Fibroblast of the conjunctiva (primary cell): ENCODE measurements around the gene CCR5AS.
"Not testable (repeated sequence)": the region's sequence is repeated elsewhere in the genome, so short reads cannot be mapped to it uniquely, and the experiment has no call there.

ENCODE experiments used
- DNase-seq: peaks from one replicate; pipeline ENCODE4 v3.0.0-alpha.2; 2010; ENCODE audit warnings: low read depth

CCR5AS gene

GRCh38 chr3:46356276-46356675 lies 50.6 kb downstream of the CCR5AS start:
- DNase-seq = no peak

GRCh38 chr3:46354984-46355383 lies 51.9 kb downstream of the CCR5AS start:
- DNase-seq = no peak

GRCh38 chr3:46354478-46354877 lies 52.4 kb downstream of the CCR5AS start:
- no peak for DNase-seq

GRCh38 chr3:46353647-46354410 lies 53.0 kb downstream of the CCR5AS start, which contains the start of gene CCR2:
CCR2 (plus strand) TSS chr3:46354111; CDS start chr3:46357528, 3,417 bp downstream.
- DNase-seq = no peak

- no peak for DNase-seq
Observed at GRCh38 chr3:46353090-46353489, 53.8 kb downstream of the CCR5AS start.

- DNase-seq = no peak
Observed at GRCh38 chr3:46351646-46352045, 55.2 kb downstream of the CCR5AS start.

- DNase-seq = no peak
Observed at GRCh38 chr3:46350262-46350565, 56.7 kb downstream of the CCR5AS start.

GRCh38 chr3:46349484-46350261 lies 57.2 kb downstream of the CCR5AS start:
- DNase-seq = no peak

GRCh38 chr3:46348823-46349482 lies 57.9 kb downstream of the CCR5AS start:
- DNase-seq = no peak

- no peak for DNase-seq
Observed at GRCh38 chr3:46344476-46344875, 62.4 kb downstream of the CCR5AS start.

- no peak for DNase-seq
Observed at GRCh38 chr3:46338840-46339239, 68.0 kb downstream of the CCR5AS start.

GRCh38 chr3:46337911-46338310 lies 69.0 kb downstream of the CCR5AS start:
- DNase-seq = no peak

- DNase-seq = no peak
Observed at GRCh38 chr3:46335541-46335940, 71.3 kb downstream of the CCR5AS start.

- DNase-seq = peak; percentile 4
Observed at GRCh38 chr3:46334741-46335478, 72.0 kb downstream of the CCR5AS start.

- DNase-seq = not testable (repeated sequence)
Observed at GRCh38 chr3:46330676-46331075, 76.2 kb downstream of the CCR5AS start.

- DNase-seq = no peak
Observed at GRCh38 chr3:46325645-46326300, 81.1 kb downstream of the CCR5AS start.

GRCh38 chr3:46324036-46324435 lies 82.8 kb downstream of the CCR5AS start:
- no peak for DNase-seq

- no peak for DNase-seq
Observed at GRCh38 chr3:46321461-46322104, 85.3 kb downstream of the CCR5AS start.

GRCh38 chr3:46318207-46318927 lies 88.5 kb downstream of the CCR5AS start:
- no peak for DNase-seq

- no peak for DNase-seq
Observed at GRCh38 chr3:46316206-46316605, 90.7 kb downstream of the CCR5AS start.

- DNase-seq = no peak
Observed at GRCh38 chr3:46314517-46314916, 92.3 kb downstream of the CCR5AS start.
